Smooth muscle cell of the umbilical artery (primary cell): ENCODE results near the gene FBXO17. TPM values are rescaled to one million over a fixed set of nuclear protein-coding genes. Genes with fewer than 3 reads are reported as not detected.

Source experiments
- total RNA-seq: library from RNA; depleted of rRNA; stranded (reverse); fragments of >200 nt; gene quantifications from 2 replicates; pipeline ENCODE4 v1.2.3, GENCODE V29; 2014

FBXO17 gene
- total RNA-seq, result 19.6 and 21.5 TPM in 2 replicates

GRCh38 chr19:38975214-38975860 lies at the start of gene FBXO17:
Gene FBXO17 (minus strand): TSS chr19:38975742. CDS start chr19:38950319, 25,423 bp downstream.

GRCh38 chr19:38930776-38931520 lies 44.6 kb downstream of the FBXO17 start, which contains the start of gene MRPS12:
Gene MRPS12 (plus strand): TSS chr19:38930944. CDS start chr19:38931295, 351 bp downstream.

GRCh38 chr19:38929929-38930775 lies 45.4 kb downstream of the FBXO17 start, which contains the start of gene SARS2:
Gene SARS2 (minus strand): TSS chr19:38930763. CDS start chr19:38930736, 27 bp downstream.

GRCh38 chr19:38899447-38900201 lies 75.9 kb downstream of the FBXO17 start, which contains the start of the genes NFKBIB and SIRT2:
Gene NFKBIB (plus strand): TSS chr19:38899969. CDS start chr19:38900033, 64 bp downstream.
Gene SIRT2 (minus strand): TSS chr19:38899618. CDS start chr19:38899521, 97 bp downstream.

Other genes starting within 250 kb of the FBXO17 start
- gene CAPN12, start 231.3 kb downstream of the FBXO17 start, total RNA-seq, result 0.30 and 0.46 TPM in 2 replicates
- not detected in 2 replicates for gene LGALS7, start 202.2 kb downstream of the FBXO17 start, total RNA-seq
- not detected in 2 replicates for gene LGALS7B, start 186.5 kb downstream of the FBXO17 start, total RNA-seq
- not detected in 2 replicates for gene LGALS4, start 162.8 kb downstream of the FBXO17 start, total RNA-seq
- 14.1 and 17.5 TPM in 2 replicates for gene ECH1, start 143.9 kb downstream of the FBXO17 start, total RNA-seq
- 128 and 209 TPM in 2 replicates for gene HNRNPL, start 125.8 kb downstream of the FBXO17 start, total RNA-seq
- 1.2 and 3.9 TPM in 2 replicates for gene RINL, start 97.5 kb downstream of the FBXO17 start, total RNA-seq
- 40.7 and 55.2 TPM in 2 replicates for gene SIRT2, start 76.1 kb downstream of the FBXO17 start, total RNA-seq
- 8.9 and 15.7 TPM in 2 replicates for gene NFKBIB, start 75.8 kb downstream of the FBXO17 start, total RNA-seq
- not detected in 2 replicates for gene CCER2, start 63.6 kb downstream of the FBXO17 start, total RNA-seq
- 10.1 and 14.4 TPM in 2 replicates for gene SARS2, start 45.0 kb downstream of the FBXO17 start, total RNA-seq
- 27.3 and 28.2 TPM in 2 replicates for gene MRPS12, start 44.8 kb downstream of the FBXO17 start, total RNA-seq
- 3.3 and 6.4 TPM in 2 replicates for gene FBXO27, start 56.8 kb upstream of the FBXO17 start, total RNA-seq
- gene ACP7, start 108.6 kb upstream of the FBXO17 start, total RNA-seq, result under 0.01 and 0.65 TPM in 2 replicates
- 11.3 and 22.0 TPM in 2 replicates for gene PAK4, start 150.0 kb upstream of the FBXO17 start, total RNA-seq
- not detected in 2 replicates for gene NCCRP1, start 221.2 kb upstream of the FBXO17 start, total RNA-seq
- gene SYCN, start 228.5 kb upstream of the FBXO17 start, total RNA-seq, result not detected in 2 replicates